Measurements from ENCODE around the gene NDUFS2.
"Not testable (repeated sequence)": the region's sequence is repeated elsewhere in the genome, so short reads cannot be mapped to it uniquely, and the experiment has no call there.

NDUFS2 gene

GRCh38 chr1:161220002-161220401 is 17.8 kb downstream of the NDUFS2 start:
- no peak for DNase-seq (ENCODE audit: low read depth)

GRCh38 chr1:161222175-161223019 is 20.2 kb downstream of the NDUFS2 start:
- DNase-seq (ENCODE audit: low read depth), result no peak

- no peak for DNase-seq (ENCODE audit: low read depth)
These were observed 21.9 kb downstream of the NDUFS2 start for GRCh38 chr1:161223805-161224694.

GRCh38 chr1:161224695-161225087 is 22.5 kb downstream of the NDUFS2 start:
- DNase-seq (ENCODE audit: low read depth), result not testable (repeated sequence)

GRCh38 chr1:161225178-161225533 is 23.0 kb downstream of the NDUFS2 start:
- DNase-seq (ENCODE audit: low read depth), result no peak

- DNase-seq (ENCODE audit: low read depth), result peak; percentile 80
These were observed 23.6 kb downstream of the NDUFS2 start, which contains the start of gene TOMM40L for GRCh38 chr1:161225534-161226319. TOMM40L (plus strand) TSS chr1:161226060; CDS start chr1:161226490, 430 bp downstream.

- DNase-seq (ENCODE audit: low read depth), result no peak
These were observed 24.1 kb downstream of the NDUFS2 start for GRCh38 chr1:161226320-161226711.

- no peak for DNase-seq (ENCODE audit: low read depth)
These were observed 24.6 kb downstream of the NDUFS2 start for GRCh38 chr1:161226759-161227158.

GRCh38 chr1:161227196-161227871 is 25.2 kb downstream of the NDUFS2 start:
- peak; percentile 78 for DNase-seq (ENCODE audit: low read depth)

- DNase-seq (ENCODE audit: low read depth), result no peak
These were observed 25.9 kb downstream of the NDUFS2 start for GRCh38 chr1:161228032-161228431.

GRCh38 chr1:161229896-161230295 is 27.7 kb downstream of the NDUFS2 start:
- DNase-seq (ENCODE audit: low read depth), result no peak

- DNase-seq (ENCODE audit: low read depth), result no peak
These were observed 28.6 kb downstream of the NDUFS2 start for GRCh38 chr1:161230762-161231161.

GRCh38 chr1:161233102-161233501 is 30.9 kb downstream of the NDUFS2 start:
- no peak for DNase-seq (ENCODE audit: low read depth)

- DNase-seq (ENCODE audit: low read depth), result no peak
These were observed 34.0 kb downstream of the NDUFS2 start for GRCh38 chr1:161235957-161236775.

- DNase-seq (ENCODE audit: low read depth), result no peak
These were observed 35.9 kb downstream of the NDUFS2 start, which contains the start of gene NR1I3 for GRCh38 chr1:161238039-161238473. NR1I3 (minus strand) TSS chr1:161238203; CDS start chr1:161236565, 1,638 bp downstream.

- DNase-seq (ENCODE audit: low read depth), result no peak
These were observed 39.5 kb downstream of the NDUFS2 start for GRCh38 chr1:161241682-161242081.

- no peak for DNase-seq (ENCODE audit: low read depth)
These were observed 40.1 kb downstream of the NDUFS2 start for GRCh38 chr1:161242313-161242712.

- no peak for DNase-seq (ENCODE audit: low read depth)
These were observed 42.7 kb downstream of the NDUFS2 start for GRCh38 chr1:161244888-161245287.

GRCh38 chr1:161250100-161250499 is 47.9 kb downstream of the NDUFS2 start:
- DNase-seq (ENCODE audit: low read depth), result not testable (repeated sequence)

GRCh38 chr1:161250829-161251228 is 48.7 kb downstream of the NDUFS2 start:
- no peak for DNase-seq (ENCODE audit: low read depth)

Measured in activated T-helper 1 cell treated with Interleukin-2 at 50 U/mL for 16 hours (primary cell).